Measurements from ENCODE around the gene LGALS4.

Gene LGALS4

GRCh38 chr19:38842439-38843174, 29.9 kb upstream of the LGALS4 start:
- Histone ChIP-seq H3K4me2 (no peak overlapping the region), H2AFZ (ENCODE audit: low read depth) (no peak overlapping the region), H3K79me2 (ENCODE audit: insufficient read depth, low read depth) (peaks cover 61% of the 10 kb centered on the region), H3K4me3 (IDR thresholded peaks at IDR 0.05; ENCODE audit: insufficient read depth, low read depth, low read length) (no peak overlapping the region), H3K27ac (no peak overlapping the region), H3K4me1 (ENCODE audit: low read depth, poor library complexity, severe bottlenecking) (peaks cover 22% of the 10 kb centered on the region), H3K27me3 (ENCODE audit: insufficient read depth, low read depth) (no peaks in the 10 kb centered on the region; the same call in 1 of the 2 replicates), H3K36me3 (ENCODE audit: insufficient read depth) (peaks cover 58% of the 10 kb centered on the region; the same call in 1 of the 2 replicates), H3K9ac (no peak overlapping the region), H4K20me1 (ENCODE audit: insufficient read depth) (no peaks in the 10 kb centered on the region; the same call in 1 of the 2 replicates)
- TF ChIP-seq CTCF (conservative IDR thresholded peaks at IDR 0.05; ENCODE audit: low read depth, low read length) = no peak

GRCh38 chr19:38841787-38842438, 29.2 kb upstream of the LGALS4 start:
- no peak overlapping the region for H3K9ac ChIP-seq
- no peak overlapping the region for H3K4me3 ChIP-seq (IDR thresholded peaks at IDR 0.05; ENCODE audit: insufficient read depth, low read depth, low read length)
- H4K20me1 ChIP-seq (ENCODE audit: insufficient read depth) = no peaks in the 10 kb centered on the region; the same call in 1 of the 2 replicates
- H2AFZ ChIP-seq (ENCODE audit: low read depth) = no peak overlapping the region
- no peak overlapping the region for H3K27ac ChIP-seq
- H3K36me3 ChIP-seq (ENCODE audit: insufficient read depth) = peaks cover 61% of the 10 kb centered on the region; the same call in 1 of the 2 replicates
- H3K4me1 ChIP-seq (ENCODE audit: low read depth, poor library complexity, severe bottlenecking) = peaks cover 15% of the 10 kb centered on the region
- no peak for TF ChIP-seq CTCF (conservative IDR thresholded peaks at IDR 0.05; ENCODE audit: low read depth, low read length)
- no peak overlapping the region for H3K4me2 ChIP-seq
- H3K79me2 ChIP-seq (ENCODE audit: insufficient read depth, low read depth) = peaks cover 54% of the 10 kb centered on the region
- H3K27me3 ChIP-seq (ENCODE audit: insufficient read depth, low read depth) = no peaks in the 10 kb centered on the region; the same call in 1 of the 2 replicates

GRCh38 chr19:38841180-38841766, 28.5 kb upstream of the LGALS4 start:
- no peak overlapping the region for H3K27ac ChIP-seq
- no peaks in the 10 kb centered on the region; the same call in 1 of the 2 replicates for H4K20me1 ChIP-seq (ENCODE audit: insufficient read depth)
- no peak overlapping the region for H3K4me3 ChIP-seq (IDR thresholded peaks at IDR 0.05; ENCODE audit: insufficient read depth, low read depth, low read length)
- H3K79me2 ChIP-seq (ENCODE audit: insufficient read depth, low read depth) = peaks cover 48% of the 10 kb centered on the region
- H3K27me3 ChIP-seq (ENCODE audit: insufficient read depth, low read depth) = no peaks in the 10 kb centered on the region; the same call in 1 of the 2 replicates
- peaks cover 55% of the 10 kb centered on the region; the same call in 1 of the 2 replicates for H3K36me3 ChIP-seq (ENCODE audit: insufficient read depth)
- no peak overlapping the region for H2AFZ ChIP-seq (ENCODE audit: low read depth)
- no peak for TF ChIP-seq CTCF (conservative IDR thresholded peaks at IDR 0.05; ENCODE audit: low read depth, low read length)
- no peak overlapping the region for H3K4me2 ChIP-seq
- no peak overlapping the region for H3K9ac ChIP-seq
- H3K4me1 ChIP-seq (ENCODE audit: low read depth, poor library complexity, severe bottlenecking) = peaks cover 9% of the 10 kb centered on the region

GRCh38 chr19:38840583-38840968, 27.8 kb upstream of the LGALS4 start:
- peaks cover 48% of the 10 kb centered on the region; the same call in 1 of the 2 replicates for H3K36me3 ChIP-seq (ENCODE audit: insufficient read depth)
- H3K4me2 ChIP-seq = no peak overlapping the region
- H3K4me1 ChIP-seq (ENCODE audit: low read depth, poor library complexity, severe bottlenecking) = peaks cover 3% of the 10 kb centered on the region
- TF ChIP-seq CTCF (conservative IDR thresholded peaks at IDR 0.05; ENCODE audit: low read depth, low read length) = no peak
- H4K20me1 ChIP-seq (ENCODE audit: insufficient read depth) = no peaks in the 10 kb centered on the region; the same call in 1 of the 2 replicates
- no peak overlapping the region for H3K27ac ChIP-seq
- peaks cover 41% of the 10 kb centered on the region for H3K79me2 ChIP-seq (ENCODE audit: insufficient read depth, low read depth)
- no peaks in the 10 kb centered on the region; the same call in 1 of the 2 replicates for H3K27me3 ChIP-seq (ENCODE audit: insufficient read depth, low read depth)
- H3K9ac ChIP-seq = no peak overlapping the region
- H3K4me3 ChIP-seq (IDR thresholded peaks at IDR 0.05; ENCODE audit: insufficient read depth, low read depth, low read length) = no peak overlapping the region
- H2AFZ ChIP-seq (ENCODE audit: low read depth) = no peak overlapping the region

Measured in KMS-11 (cell line).